ENCODE results near the gene DMRT2.

The DMRT2 gene

GRCh38 chr9:1018121-1018520 is 32.0 kb upstream of the DMRT2 start:
- no peak for FAIRE-seq
- TF ChIP-seq TAF1 (IDR thresholded peaks at IDR 0.05; ENCODE audit: low read depth, low read length) (no peak), POLR2A (IDR thresholded peaks at IDR 0.05; ENCODE audit: low read depth, low read length) (no peak), SPI1 (IDR thresholded peaks at IDR 0.05; ENCODE audit: low read depth, low read length) (no peak), POLR2AphosphoS5 (IDR thresholded peaks at IDR 0.05; ENCODE audit: low read depth, low read length) (no peak), PAX5 (IDR thresholded peaks at IDR 0.05; ENCODE audit: insufficient read depth, low read length, severe bottlenecking) (no peak), POU2F2 (IDR thresholded peaks at IDR 0.05; ENCODE audit: low read depth, low read length) (no peak)
- DNase-seq (ENCODE audit: insufficient read length, low spot score) = no peak

DNA sequence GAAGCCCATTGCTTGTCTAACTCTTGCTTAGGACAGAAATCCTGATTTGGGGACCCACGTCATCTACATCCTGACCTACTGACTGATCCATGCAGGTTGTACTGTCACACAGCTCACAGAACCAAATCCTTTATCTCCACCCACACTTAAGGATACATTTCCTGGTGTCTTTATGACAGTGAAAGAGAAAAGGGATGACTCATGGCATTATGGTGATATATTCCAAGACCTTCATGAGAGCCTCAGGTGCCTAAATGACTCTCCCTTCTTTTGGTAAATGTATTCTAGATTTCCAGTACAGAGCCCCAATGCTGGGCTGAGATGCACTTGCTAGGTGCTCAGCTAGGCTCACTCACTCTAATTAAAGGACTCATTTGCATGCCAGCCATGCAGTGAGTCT is 26.0 kb upstream of the DMRT2 start:
- DNase-seq (ENCODE audit: insufficient read length, low spot score) = no peak
- no peak for FAIRE-seq
- TF ChIP-seq TAF1 (IDR thresholded peaks at IDR 0.05; ENCODE audit: low read depth, low read length) (no peak), SPI1 (IDR thresholded peaks at IDR 0.05; ENCODE audit: low read depth, low read length) (no peak), POLR2AphosphoS5 (IDR thresholded peaks at IDR 0.05; ENCODE audit: low read depth, low read length) (no peak), PAX5 (IDR thresholded peaks at IDR 0.05; ENCODE audit: insufficient read depth, low read length, severe bottlenecking) (no peak), POU2F2 (IDR thresholded peaks at IDR 0.05; ENCODE audit: low read depth, low read length) (no peak), POLR2A (IDR thresholded peaks at IDR 0.05; ENCODE audit: low read depth, low read length) (no peak)

DNA sequence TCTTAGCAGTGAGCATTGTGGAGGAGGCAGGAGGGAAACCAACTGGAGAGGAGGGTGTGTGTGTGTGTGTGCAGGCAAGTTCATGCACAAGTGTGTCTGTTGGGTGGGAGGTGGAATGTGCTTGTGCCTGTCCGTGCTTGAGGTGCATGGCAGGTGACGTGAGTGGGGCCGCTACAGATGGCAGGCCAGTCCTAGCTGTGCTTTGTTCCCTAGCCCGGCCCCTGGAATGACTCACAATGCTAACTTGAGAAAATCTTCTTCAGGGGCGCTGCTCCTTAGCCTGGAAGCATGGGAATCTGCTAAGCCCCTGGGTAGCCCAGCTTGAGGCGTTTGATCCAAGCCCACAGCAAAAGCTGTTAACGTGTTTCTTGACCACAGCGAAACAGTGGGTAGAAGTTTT is 25.0 kb upstream of the DMRT2 start:
- DNase-seq (ENCODE audit: insufficient read length, low spot score) (no peak), FAIRE-seq (no peak)
- TF ChIP-seq POLR2AphosphoS5 (IDR thresholded peaks at IDR 0.05; ENCODE audit: low read depth, low read length) (no peak), POU2F2 (IDR thresholded peaks at IDR 0.05; ENCODE audit: low read depth, low read length) (no peak), SPI1 (IDR thresholded peaks at IDR 0.05; ENCODE audit: low read depth, low read length) (no peak), TAF1 (IDR thresholded peaks at IDR 0.05; ENCODE audit: low read depth, low read length) (no peak), POLR2A (IDR thresholded peaks at IDR 0.05; ENCODE audit: low read depth, low read length) (no peak), PAX5 (IDR thresholded peaks at IDR 0.05; ENCODE audit: insufficient read depth, low read length, severe bottlenecking) (no peak)

- DNase-seq (ENCODE audit: insufficient read length, low spot score) = no peak
- no peak for FAIRE-seq
- TF ChIP-seq POLR2AphosphoS5 (IDR thresholded peaks at IDR 0.05; ENCODE audit: low read depth, low read length) (no peak), POU2F2 (IDR thresholded peaks at IDR 0.05; ENCODE audit: low read depth, low read length) (no peak), TAF1 (IDR thresholded peaks at IDR 0.05; ENCODE audit: low read depth, low read length) (no peak), SPI1 (IDR thresholded peaks at IDR 0.05; ENCODE audit: low read depth, low read length) (no peak), POLR2A (IDR thresholded peaks at IDR 0.05; ENCODE audit: low read depth, low read length) (no peak), PAX5 (IDR thresholded peaks at IDR 0.05; ENCODE audit: insufficient read depth, low read length, severe bottlenecking) (no peak)
These were observed 23.9 kb upstream of the DMRT2 start for GRCh38 chr9:1026219-1026618.

- FAIRE-seq = no peak
These were observed 21.5 kb upstream of the DMRT2 start for GRCh38 chr9:1028501-1029190.

DNA sequence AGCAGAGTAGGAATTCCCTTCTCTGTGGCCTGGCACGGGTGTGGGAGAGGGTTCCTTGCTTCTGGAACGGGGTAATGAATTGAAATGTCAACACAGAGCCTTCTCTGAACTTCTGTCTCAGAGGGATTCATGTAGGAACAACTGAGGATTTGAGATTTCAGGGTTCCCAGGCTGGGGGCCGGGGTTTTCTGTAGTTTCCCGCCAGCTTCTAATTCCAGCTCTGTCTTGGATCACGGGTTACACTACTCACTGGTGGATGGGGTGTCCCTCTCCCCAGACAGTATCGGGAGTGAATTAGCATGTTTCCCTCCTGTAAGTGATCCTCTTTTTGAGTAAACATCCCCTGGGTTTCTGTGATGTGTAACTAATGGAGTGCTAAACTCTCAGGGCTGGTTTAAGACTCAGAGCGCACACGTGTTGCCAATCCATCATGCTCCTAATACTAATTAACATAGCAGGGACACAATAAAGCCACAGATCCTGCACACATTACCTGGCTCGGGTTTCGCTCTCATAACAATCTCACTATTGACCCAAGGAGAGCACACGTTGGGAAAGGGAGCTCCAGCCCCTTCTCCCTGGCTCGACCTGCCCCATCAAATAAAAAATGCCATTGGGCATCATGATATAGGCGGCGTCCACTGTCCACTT is 18.1 kb upstream of the DMRT2 start:
- FAIRE-seq = no peak
- TF ChIP-seq PAX5 (IDR thresholded peaks at IDR 0.05; ENCODE audit: insufficient read depth, low read length, severe bottlenecking) (no peak), POU2F2 (IDR thresholded peaks at IDR 0.05; ENCODE audit: low read depth, low read length) (no peak), POLR2A (IDR thresholded peaks at IDR 0.05; ENCODE audit: low read depth, low read length) (no peak), TAF1 (IDR thresholded peaks at IDR 0.05; ENCODE audit: low read depth, low read length) (no peak), SPI1 (IDR thresholded peaks at IDR 0.05; ENCODE audit: low read depth, low read length) (no peak)
- no peak for DNase-seq (ENCODE audit: insufficient read length, low spot score)

More at GRCh38 chr9:1028501-1029190, 21.5 kb upstream of the DMRT2 start:
- no peak for DNase-seq (ENCODE audit: insufficient read length, low spot score)
- no peak for TF ChIP-seq POU2F2 (IDR thresholded peaks at IDR 0.05; ENCODE audit: low read depth, low read length)
- no peak for TF ChIP-seq PAX5 (IDR thresholded peaks at IDR 0.05; ENCODE audit: insufficient read depth, low read length, severe bottlenecking)
- TF ChIP-seq TAF1 (IDR thresholded peaks at IDR 0.05; ENCODE audit: low read depth, low read length) = no peak
- TF ChIP-seq POLR2A (IDR thresholded peaks at IDR 0.05; ENCODE audit: low read depth, low read length) = no peak
- no peak for TF ChIP-seq POLR2AphosphoS5 (IDR thresholded peaks at IDR 0.05; ENCODE audit: low read depth, low read length)
- no peak for TF ChIP-seq SPI1 (IDR thresholded peaks at IDR 0.05; ENCODE audit: low read depth, low read length)

DNA sequence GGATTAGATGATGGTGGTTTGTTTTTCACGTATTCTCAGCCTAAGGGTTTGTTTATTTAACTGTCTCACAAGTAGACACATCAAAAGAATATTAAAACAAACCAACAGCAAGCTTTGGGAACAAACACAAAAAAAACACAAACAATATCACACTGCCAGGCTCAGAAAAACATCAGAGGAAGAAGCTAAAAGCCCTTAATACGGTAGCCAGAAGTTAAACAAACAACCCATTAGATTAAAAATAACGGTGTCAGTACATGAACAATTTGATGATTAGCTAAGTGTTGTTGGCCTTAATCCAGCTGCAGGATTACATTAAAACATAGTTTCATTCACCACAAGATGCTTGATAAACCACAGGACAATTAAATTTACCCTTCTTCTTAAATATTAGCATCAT is 15.9 kb upstream of the DMRT2 start:
- FAIRE-seq (no peak), DNase-seq (ENCODE audit: insufficient read length, low spot score) (no peak)
- TF ChIP-seq POLR2A (IDR thresholded peaks at IDR 0.05; ENCODE audit: low read depth, low read length) = no peak

DNA sequence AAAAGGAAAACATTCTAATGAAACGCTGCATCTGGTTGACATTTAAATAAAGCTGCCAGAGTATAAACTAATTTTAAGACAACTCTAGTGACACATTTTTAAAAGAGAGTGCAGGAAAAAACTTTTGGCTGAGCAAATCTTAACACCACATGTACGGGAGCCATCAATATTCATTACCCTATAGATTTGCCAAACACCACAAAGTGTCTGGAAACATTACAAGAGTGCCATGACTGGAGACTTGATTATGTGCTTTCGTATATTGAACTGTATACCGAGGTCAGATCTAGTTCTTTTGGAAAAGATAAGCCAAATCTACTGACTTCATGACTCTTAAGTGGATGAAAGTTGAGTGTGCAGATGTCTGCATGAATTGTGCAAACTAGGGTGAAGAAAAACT is 10.6 kb upstream of the DMRT2 start:
- FAIRE-seq = no peak
- no peak for TF ChIP-seq POLR2A (IDR thresholded peaks at IDR 0.05; ENCODE audit: low read depth, low read length)
- TF ChIP-seq POU2F2 (IDR thresholded peaks at IDR 0.05; ENCODE audit: low read depth, low read length) = no peak
- no peak for TF ChIP-seq TAF1 (IDR thresholded peaks at IDR 0.05; ENCODE audit: low read depth, low read length)
- TF ChIP-seq SPI1 (IDR thresholded peaks at IDR 0.05; ENCODE audit: low read depth, low read length) = no peak
- no peak for TF ChIP-seq PAX5 (IDR thresholded peaks at IDR 0.05; ENCODE audit: insufficient read depth, low read length, severe bottlenecking)
- TF ChIP-seq POLR2AphosphoS5 (IDR thresholded peaks at IDR 0.05; ENCODE audit: low read depth, low read length) = no peak
- DNase-seq (ENCODE audit: insufficient read length, low spot score) = no peak

DNA sequence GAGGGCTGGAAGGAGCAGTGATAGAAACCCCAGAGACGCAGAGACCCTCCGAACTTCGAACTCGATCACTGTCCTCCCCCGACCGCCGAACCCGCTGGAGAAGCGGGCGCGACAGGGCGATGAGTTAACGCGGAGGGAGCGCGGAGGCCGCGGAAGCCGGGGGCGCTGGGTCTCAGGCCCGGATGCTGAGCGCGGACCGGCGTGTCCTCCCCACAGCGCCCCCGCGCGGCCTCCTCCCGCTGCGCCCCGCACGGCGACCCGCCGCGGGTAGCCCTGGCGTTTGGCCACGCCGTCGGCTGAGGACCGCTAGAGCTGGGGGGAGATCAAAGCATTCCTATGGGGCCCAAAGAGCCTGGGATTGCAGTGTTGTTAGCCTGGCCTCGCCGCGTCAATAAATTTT is 7.7 kb upstream of the DMRT2 start:
- no peak for FAIRE-seq
- no peak for DNase-seq (ENCODE audit: insufficient read length, low spot score)
- TF ChIP-seq SPI1 (IDR thresholded peaks at IDR 0.05; ENCODE audit: low read depth, low read length) = no peak
- no peak for TF ChIP-seq PAX5 (IDR thresholded peaks at IDR 0.05; ENCODE audit: insufficient read depth, low read length, severe bottlenecking)
- no peak for TF ChIP-seq POLR2A (IDR thresholded peaks at IDR 0.05; ENCODE audit: low read depth, low read length)
- no peak for TF ChIP-seq POU2F2 (IDR thresholded peaks at IDR 0.05; ENCODE audit: low read depth, low read length)
- TF ChIP-seq TAF1 (IDR thresholded peaks at IDR 0.05; ENCODE audit: low read depth, low read length) = no peak
- no peak for TF ChIP-seq POLR2AphosphoS5 (IDR thresholded peaks at IDR 0.05; ENCODE audit: low read depth, low read length)

GRCh38 chr9:1044643-1045042 is 5.5 kb upstream of the DMRT2 start:
- FAIRE-seq = no peak
- TF ChIP-seq PAX5 (IDR thresholded peaks at IDR 0.05; ENCODE audit: insufficient read depth, low read length, severe bottlenecking) (no peak), POLR2AphosphoS5 (IDR thresholded peaks at IDR 0.05; ENCODE audit: low read depth, low read length) (no peak), SPI1 (IDR thresholded peaks at IDR 0.05; ENCODE audit: low read depth, low read length) (no peak), POLR2A (IDR thresholded peaks at IDR 0.05; ENCODE audit: low read depth, low read length) (no peak), POU2F2 (IDR thresholded peaks at IDR 0.05; ENCODE audit: low read depth, low read length) (no peak), TAF1 (IDR thresholded peaks at IDR 0.05; ENCODE audit: low read depth, low read length) (no peak)

More at GRCh38 chr9:1044643-1045042, 5.5 kb upstream of the DMRT2 start:
- no peak for DNase-seq (ENCODE audit: insufficient read length, low spot score)
